Gastrocnemius medialis (tissue), 4 donors: Measurements from ENCODE around the gene BRMS1.

ENCODE experiments used
- CTCF ChIP-seq, 5 experiments: fragments of 450-650 bp in 3 of 5; fragments of 200-600 bp in 2 of 5; sonication (generic) in 2 of 5; IDR thresholded peaks in 4 of 5; conservative IDR thresholded peaks in 1 of 5; 1 replicate in 4 of 5; 2 replicates in 1 of 5; pipeline ENCODE4 v1.5.1; 2016 to 2019; ENCODE audit warnings: antibody characterized with exemption in 5 of 5, mild to moderate bottlenecking in 3 of 5, moderate library complexity in 3 of 5
- POLR2A ChIP-seq, 2 donors: fragments of 450-650 bp; IDR thresholded peaks; one replicate each; pipeline ENCODE4 v1.6.1; 2017; ENCODE audit warnings: antibody characterized with exemption in 2 of 2, mild to moderate bottlenecking in 2 of 2, moderate library complexity in 2 of 2

GRCh38 chr11:66289548-66290329 is 55.2 kb downstream of the BRMS1 start:
- TF ChIP-seq CTCF (IDR thresholded peaks at IDR 0.05 in 4 of 5, conservative IDR thresholded peaks at IDR 0.05 in 1 of 5) (no peak), POLR2A (IDR thresholded peaks at IDR 0.05) (no peak)
